ENCODE data around the gene CASS4.

CASS4 gene

GRCh38 chr20:56445540-56445939 lies 33.5 kb downstream of the CASS4 start:
- H3K4me3 ChIP-seq (ENCODE audit: low read depth, low read length) = no peak overlapping the region
- H3K4me1 ChIP-seq = no peaks in the 10 kb centered on the region
- H3K27me3 ChIP-seq = no peaks in the 10 kb centered on the region
- TF ChIP-seq CTCF (IDR thresholded peaks at IDR 0.05; ENCODE audit: low read depth, low read length) = no peak
- no peaks in the 10 kb centered on the region for H3K36me3 ChIP-seq
- no peak for DNase-seq
- H3K9me3 ChIP-seq = no peaks in the 10 kb centered on the region

GRCh38 chr20:56447227-56447626 lies 35.2 kb downstream of the CASS4 start:
- no peaks in the 10 kb centered on the region for H3K9me3 ChIP-seq
- DNase-seq = no peak
- TF ChIP-seq CTCF (IDR thresholded peaks at IDR 0.05; ENCODE audit: low read depth, low read length) = no peak
- H3K4me3 ChIP-seq (ENCODE audit: low read depth, low read length) = no peak overlapping the region
- no peaks in the 10 kb centered on the region for H3K4me1 ChIP-seq
- H3K27me3 ChIP-seq = no peaks in the 10 kb centered on the region
- no peaks in the 10 kb centered on the region for H3K36me3 ChIP-seq

GRCh38 chr20:56449459-56449858 lies 37.4 kb downstream of the CASS4 start:
- Histone ChIP-seq H3K9me3 (no peaks in the 10 kb centered on the region), H3K36me3 (no peaks in the 10 kb centered on the region), H3K4me1 (no peaks in the 10 kb centered on the region), H3K4me3 (ENCODE audit: low read depth, low read length) (no peak overlapping the region), H3K27me3 (no peaks in the 10 kb centered on the region)
- no peak for TF ChIP-seq CTCF (IDR thresholded peaks at IDR 0.05; ENCODE audit: low read depth, low read length)
- DNase-seq = no peak

- TF ChIP-seq CTCF (IDR thresholded peaks at IDR 0.05; ENCODE audit: low read depth, low read length) = no peak
Measured at GRCh38 chr20:56451056-56451765, 39.2 kb downstream of the CASS4 start.

GRCh38 chr20:56453352-56453751 lies 41.3 kb downstream of the CASS4 start:
- H3K27me3 ChIP-seq = peaks cover under 1% of the 10 kb centered on the region
- no peak overlapping the region for H3K4me3 ChIP-seq (ENCODE audit: low read depth, low read length)
- no peaks in the 10 kb centered on the region; the same call in 1 of the 2 replicates for H3K4me1 ChIP-seq
- no peak for TF ChIP-seq CTCF (IDR thresholded peaks at IDR 0.05; ENCODE audit: low read depth, low read length)
- H3K36me3 ChIP-seq = no peaks in the 10 kb centered on the region
- no peak for DNase-seq
- no peaks in the 10 kb centered on the region for H3K9me3 ChIP-seq

More at GRCh38 chr20:56451056-56451765, 39.2 kb downstream of the CASS4 start:
- no peak overlapping the region for H3K4me3 ChIP-seq (ENCODE audit: low read depth, low read length)
- no peaks in the 10 kb centered on the region; the same call in 1 of the 2 replicates for H3K4me1 ChIP-seq
- H3K27me3 ChIP-seq = no peaks in the 10 kb centered on the region
- H3K9me3 ChIP-seq = no peaks in the 10 kb centered on the region
- no peak for DNase-seq
- H3K36me3 ChIP-seq = no peaks in the 10 kb centered on the region

- no peaks in the 10 kb centered on the region; the same call in 1 of the 2 replicates for H3K4me1 ChIP-seq
- peaks cover 5% of the 10 kb centered on the region for H3K27me3 ChIP-seq
- H3K9me3 ChIP-seq = no peaks in the 10 kb centered on the region
- no peaks in the 10 kb centered on the region for H3K36me3 ChIP-seq
- TF ChIP-seq CTCF (IDR thresholded peaks at IDR 0.05; ENCODE audit: low read depth, low read length) = no peak
- no peak overlapping the region for H3K4me3 ChIP-seq (ENCODE audit: low read depth, low read length)
- DNase-seq = no peak
Measured at GRCh38 chr20:56454754-56455153, 42.7 kb downstream of the CASS4 start.
